ENCODE measurements around the gene ACAA1. TPM values are rescaled to one million over a fixed set of nuclear protein-coding genes. Genes with fewer than 3 reads are reported as not detected.

ACAA1 gene
- total RNA-seq, 1 experiment from 2014 or later, result 49.0 TPM

DNA sequence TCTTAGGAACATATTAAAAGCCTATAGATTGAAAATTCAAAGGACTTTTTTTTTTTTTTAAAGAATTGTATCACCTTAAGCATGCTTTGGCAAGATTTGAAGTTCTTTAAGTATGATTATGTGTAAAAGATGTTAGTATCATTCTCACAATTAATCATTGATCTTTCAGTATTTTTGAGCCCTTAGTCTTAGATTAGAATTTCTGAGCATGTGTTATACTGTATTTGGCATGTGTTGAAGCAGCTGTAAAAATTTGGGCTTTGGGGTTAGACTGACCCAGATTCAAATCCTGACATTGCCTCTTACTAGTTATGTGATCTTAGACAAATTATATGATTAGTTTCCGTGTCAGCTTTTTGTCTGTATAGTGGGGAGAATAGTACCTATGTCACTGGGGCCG, 34.7 kb upstream of the ACAA1 start:
- no TSS peak for BruUV-seq (replicated peaks)
- no peak for TF ChIP-seq CBX3 (IDR thresholded peaks at IDR 0.05; ENCODE audit: low read depth)
- no peak for TF ChIP-seq SIN3A (IDR thresholded peaks at IDR 0.05; ENCODE audit: low read depth)
- no peak for TF ChIP-seq POLR2A (IDR thresholded peaks at IDR 0.05; ENCODE audit: borderline replicate concordance, extremely low read depth, insufficient read depth, insufficient read length)
- no peak for TF ChIP-seq YY1 (IDR thresholded peaks at IDR 0.05; ENCODE audit: extremely low read depth, insufficient replicate concordance, low read depth, low read length)
- TF ChIP-seq FOSL1 (IDR thresholded peaks at IDR 0.05; ENCODE audit: low read depth), result no peak
- TF ChIP-seq EZH2phosphoT487 (IDR thresholded peaks at IDR 0.05; ENCODE audit: borderline replicate concordance), result no peak
- TF ChIP-seq EGR1 (IDR thresholded peaks at IDR 0.05; ENCODE audit: low read depth), result no peak
- no peak for TF ChIP-seq ELF1 (IDR thresholded peaks at IDR 0.05; ENCODE audit: borderline replicate concordance, low read depth)
- TF ChIP-seq ZFX (IDR thresholded peaks at IDR 0.05), result no peak
- TF ChIP-seq, protein P1, sequence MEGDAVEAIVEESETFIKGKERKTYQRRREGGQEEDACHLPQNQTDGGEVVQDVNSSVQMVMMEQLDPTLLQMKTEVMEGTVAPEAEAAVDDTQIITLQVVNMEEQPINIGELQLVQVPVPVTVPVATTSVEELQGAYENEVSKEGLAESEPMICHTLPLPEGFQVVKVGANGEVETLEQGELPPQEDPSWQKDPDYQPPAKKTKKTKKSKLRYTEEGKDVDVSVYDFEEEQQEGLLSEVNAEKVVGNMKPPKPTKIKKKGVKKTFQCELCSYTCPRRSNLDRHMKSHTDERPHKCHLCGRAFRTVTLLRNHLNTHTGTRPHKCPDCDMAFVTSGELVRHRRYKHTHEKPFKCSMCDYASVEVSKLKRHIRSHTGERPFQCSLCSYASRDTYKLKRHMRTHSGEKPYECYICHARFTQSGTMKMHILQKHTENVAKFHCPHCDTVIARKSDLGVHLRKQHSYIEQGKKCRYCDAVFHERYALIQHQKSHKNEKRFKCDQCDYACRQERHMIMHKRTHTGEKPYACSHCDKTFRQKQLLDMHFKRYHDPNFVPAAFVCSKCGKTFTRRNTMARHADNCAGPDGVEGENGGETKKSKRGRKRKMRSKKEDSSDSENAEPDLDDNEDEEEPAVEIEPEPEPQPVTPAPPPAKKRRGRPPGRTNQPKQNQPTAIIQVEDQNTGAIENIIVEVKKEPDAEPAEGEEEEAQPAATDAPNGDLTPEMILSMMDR (IDR thresholded peaks at IDR 0.05 in 2 of 3, conservative IDR thresholded peaks at IDR 0.05 in 1 of 3; ENCODE audit: borderline replicate concordance in 1 of 3, insufficient read depth in 1 of 3, low read depth in 2 of 3, low read length in 2 of 3), result no peak
- no peak for TF ChIP-seq JUND (IDR thresholded peaks at IDR 0.05)
- TF ChIP-seq CEBPB (IDR thresholded peaks at IDR 0.05; ENCODE audit: low read depth), result no peak
- no peak for TF ChIP-seq RAD21 (IDR thresholded peaks at IDR 0.05; ENCODE audit: low read depth)
- TF ChIP-seq, protein P2, sequence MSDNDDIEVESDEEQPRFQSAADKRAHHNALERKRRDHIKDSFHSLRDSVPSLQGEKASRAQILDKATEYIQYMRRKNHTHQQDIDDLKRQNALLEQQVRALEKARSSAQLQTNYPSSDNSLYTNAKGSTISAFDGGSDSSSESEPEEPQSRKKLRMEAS (IDR thresholded peaks at IDR 0.05), result no peak
- TF ChIP-seq, protein P3, sequence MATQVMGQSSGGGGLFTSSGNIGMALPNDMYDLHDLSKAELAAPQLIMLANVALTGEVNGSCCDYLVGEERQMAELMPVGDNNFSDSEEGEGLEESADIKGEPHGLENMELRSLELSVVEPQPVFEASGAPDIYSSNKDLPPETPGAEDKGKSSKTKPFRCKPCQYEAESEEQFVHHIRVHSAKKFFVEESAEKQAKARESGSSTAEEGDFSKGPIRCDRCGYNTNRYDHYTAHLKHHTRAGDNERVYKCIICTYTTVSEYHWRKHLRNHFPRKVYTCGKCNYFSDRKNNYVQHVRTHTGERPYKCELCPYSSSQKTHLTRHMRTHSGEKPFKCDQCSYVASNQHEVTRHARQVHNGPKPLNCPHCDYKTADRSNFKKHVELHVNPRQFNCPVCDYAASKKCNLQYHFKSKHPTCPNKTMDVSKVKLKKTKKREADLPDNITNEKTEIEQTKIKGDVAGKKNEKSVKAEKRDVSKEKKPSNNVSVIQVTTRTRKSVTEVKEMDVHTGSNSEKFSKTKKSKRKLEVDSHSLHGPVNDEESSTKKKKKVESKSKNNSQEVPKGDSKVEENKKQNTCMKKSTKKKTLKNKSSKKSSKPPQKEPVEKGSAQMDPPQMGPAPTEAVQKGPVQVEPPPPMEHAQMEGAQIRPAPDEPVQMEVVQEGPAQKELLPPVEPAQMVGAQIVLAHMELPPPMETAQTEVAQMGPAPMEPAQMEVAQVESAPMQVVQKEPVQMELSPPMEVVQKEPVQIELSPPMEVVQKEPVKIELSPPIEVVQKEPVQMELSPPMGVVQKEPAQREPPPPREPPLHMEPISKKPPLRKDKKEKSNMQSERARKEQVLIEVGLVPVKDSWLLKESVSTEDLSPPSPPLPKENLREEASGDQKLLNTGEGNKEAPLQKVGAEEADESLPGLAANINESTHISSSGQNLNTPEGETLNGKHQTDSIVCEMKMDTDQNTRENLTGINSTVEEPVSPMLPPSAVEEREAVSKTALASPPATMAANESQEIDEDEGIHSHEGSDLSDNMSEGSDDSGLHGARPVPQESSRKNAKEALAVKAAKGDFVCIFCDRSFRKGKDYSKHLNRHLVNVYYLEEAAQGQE (IDR thresholded peaks at IDR 0.05; ENCODE audit: low read depth), result no peak
- TF ChIP-seq SP1 (IDR thresholded peaks at IDR 0.05; ENCODE audit: low read depth), result no peak
- H3K27ac ChIP-seq (ENCODE audit: low read depth, low read length), result no peak overlapping the region
- peaks cover 0 to 38% of the 10 kb centered on the region in 2 experiments; a peak in 2 of 4 replicates for H3K4me1 ChIP-seq (ENCODE audit: control insufficient read depth in 1 of 2, insufficient read depth in 2 of 2, low read length in 2 of 2)
- no peak overlapping the region for H3K4me2 ChIP-seq (ENCODE audit: low read length)
- no peaks in the 10 kb centered on the region for H3K27me3 ChIP-seq (ENCODE audit: insufficient read depth, low read length)
- ChIA-PET POLR2A (no interaction called here), RAD21 (ENCODE audit: low non-redundant PET in 1 of 2, low total read pairs in 2 of 2, uncharacterized antibody in 2 of 2, unreplicated experiment in 2 of 2) (no interaction called here), CTCF (no interaction called here)
- H3K79me2 ChIP-seq (ENCODE audit: insufficient read depth, low read length), result peaks cover 100% of the 10 kb centered on the region
- no peak overlapping the region for H2AFZ ChIP-seq (ENCODE audit: low read depth, low read length, poor library complexity, severe bottlenecking)
- H4K20me1 ChIP-seq (ENCODE audit: insufficient read depth), result peaks cover 4% of the 10 kb centered on the region
- no peak overlapping the region for H3K9ac ChIP-seq (ENCODE audit: low read length)
- H3K4me3 ChIP-seq (replicated peaks in 1 of 2; ENCODE audit: low read depth in 1 of 2, low read length in 2 of 2), result no peak overlapping the region
- no peaks in the 10 kb centered on the region for H3K9me3 ChIP-seq (ENCODE audit: control insufficient read depth in 1 of 2, insufficient read depth in 1 of 2, low read depth in 1 of 2, low read length in 2 of 2)
- H3K36me3 ChIP-seq (ENCODE audit: control insufficient read depth in 1 of 2, insufficient read depth in 2 of 2, low read length in 2 of 2), result no peaks in the 10 kb centered on the region
- ATAC-seq, result no peak
- no peak for DNase-seq (ENCODE audit: low read depth, low spot score)
- intact Hi-C loops (cut with micrococcal nuclease), result no loop called here
- no peaks in the 10 kb centered on the region for H3K9me2 ChIP-seq (ENCODE audit: insufficient read depth)
